HG03060 (cell line): Measurements from ENCODE around the gene IER3IP1.
A peak's percentile ranks its signal among the peaks of the same experiment; 100 is the strongest.
"Not testable (repeated sequence)": the region's sequence is repeated elsewhere in the genome, so short reads cannot be mapped to it uniquely, and the experiment has no call there.

Experiments used
- ATAC-seq: cut with Tn5 transposase; IDR thresholded peaks from one replicate; pipeline ENCODE4 v1.9.1; 2021; ENCODE audit warnings: low read depth, moderate number of reproducible peaks; ENCODE audit not compliant: unreplicated experiment

Gene IER3IP1

DNA sequence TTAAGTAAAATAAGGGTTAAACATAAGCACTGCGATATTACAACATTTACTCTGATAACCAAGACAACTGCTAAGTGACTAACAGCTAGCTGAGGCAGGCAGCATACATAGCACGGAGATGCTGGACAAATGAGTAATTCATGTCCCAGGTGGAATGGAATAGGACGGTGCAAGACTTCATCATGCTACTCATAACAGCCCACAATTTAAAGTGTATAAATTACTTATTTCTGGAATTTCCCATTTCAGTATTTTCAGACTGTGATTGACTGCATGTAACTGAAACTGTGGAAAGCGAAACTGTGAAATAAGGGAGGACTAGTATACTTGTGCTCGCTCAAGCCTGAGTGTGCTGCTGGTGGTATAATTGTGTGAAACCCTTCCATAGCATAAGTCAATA is 12.9 kb downstream of the IER3IP1 start:
- ATAC-seq, result peak; percentile 37

DNA sequence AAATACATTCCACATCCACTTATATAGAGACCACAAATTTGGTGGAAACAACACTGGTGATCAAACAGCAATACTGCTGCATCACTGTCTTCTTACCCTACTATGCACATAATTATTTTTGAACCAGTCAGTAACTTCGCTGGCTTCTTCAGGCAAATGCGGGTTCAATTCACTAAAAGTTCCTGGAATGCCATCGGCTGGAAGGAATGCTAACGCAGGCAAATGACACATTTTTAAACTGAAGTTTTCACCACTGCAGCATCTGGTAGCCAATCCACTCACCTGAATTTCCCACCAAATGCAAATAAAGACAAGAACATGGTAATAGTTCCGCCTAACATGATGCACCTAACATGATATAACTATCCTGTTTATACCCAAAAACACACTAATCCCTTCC is 15.9 kb downstream of the IER3IP1 start:
- no peak for ATAC-seq

DNA sequence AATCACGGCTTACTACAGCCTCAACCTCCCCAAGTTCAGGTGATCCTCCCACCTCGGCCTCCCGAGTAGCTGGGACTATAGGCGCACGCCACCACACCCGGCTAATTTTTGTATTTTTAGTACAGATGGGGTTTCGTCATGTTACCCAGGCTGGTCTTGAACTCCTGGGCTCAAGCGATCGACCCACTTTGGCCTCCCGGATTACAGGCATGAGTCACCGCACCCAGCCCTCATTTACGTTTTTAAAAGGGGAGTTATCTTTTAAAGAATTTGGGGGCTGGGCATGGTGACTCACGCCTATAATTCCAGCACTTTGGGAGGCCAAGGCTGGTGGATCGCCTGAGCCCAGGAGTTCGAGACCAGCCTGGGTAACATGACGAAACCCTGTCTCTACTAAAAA is 17.8 kb downstream of the IER3IP1 start:
- ATAC-seq, result not testable (repeated sequence)

DNA sequence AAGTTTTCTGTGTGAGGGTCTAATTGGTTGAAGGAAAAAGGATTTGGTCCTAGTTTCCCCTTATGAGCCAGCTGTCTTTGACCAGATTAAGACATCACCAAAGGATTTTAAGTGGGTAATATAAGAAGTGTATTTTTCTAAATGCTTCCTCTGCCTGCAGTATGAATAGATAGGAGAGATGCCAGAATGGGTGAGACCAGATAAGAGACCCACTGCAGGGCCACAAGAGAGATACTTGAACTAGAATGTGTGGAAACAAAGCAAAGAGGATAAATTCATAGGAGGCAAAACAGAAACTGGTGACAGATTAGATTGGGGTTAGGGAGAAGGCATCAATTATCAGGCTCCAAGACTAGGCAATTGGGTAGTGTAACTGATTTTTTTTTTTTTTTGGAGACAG is 24.7 kb downstream of the IER3IP1 start:
- no peak for ATAC-seq

DNA sequence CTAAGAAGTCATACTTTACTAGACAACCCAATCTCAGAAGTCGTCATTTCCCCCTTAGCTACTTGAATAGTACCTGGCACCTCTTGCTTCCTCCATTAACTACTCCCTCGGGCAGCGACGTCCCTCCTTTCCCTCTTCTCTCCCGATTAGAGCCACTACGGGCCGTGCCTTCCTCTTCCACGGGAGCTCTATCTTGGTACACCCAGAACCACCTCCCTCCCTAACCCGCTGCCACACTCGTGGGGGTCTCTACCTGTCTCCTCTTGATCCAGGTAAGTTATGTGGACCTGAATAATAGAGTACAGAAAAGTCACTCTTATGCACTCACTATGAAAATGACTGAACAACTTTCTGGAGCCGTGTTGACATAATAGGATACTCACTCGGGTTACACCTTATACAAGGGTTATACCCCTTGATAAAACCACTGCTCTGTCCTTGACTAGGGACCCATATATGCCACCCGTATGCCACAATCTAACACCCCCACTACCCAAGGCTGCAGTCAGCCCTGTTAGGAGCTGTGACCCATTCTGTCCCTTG is 25.3 kb downstream of the IER3IP1 start:
- ATAC-seq, result peak; percentile 24

DNA sequence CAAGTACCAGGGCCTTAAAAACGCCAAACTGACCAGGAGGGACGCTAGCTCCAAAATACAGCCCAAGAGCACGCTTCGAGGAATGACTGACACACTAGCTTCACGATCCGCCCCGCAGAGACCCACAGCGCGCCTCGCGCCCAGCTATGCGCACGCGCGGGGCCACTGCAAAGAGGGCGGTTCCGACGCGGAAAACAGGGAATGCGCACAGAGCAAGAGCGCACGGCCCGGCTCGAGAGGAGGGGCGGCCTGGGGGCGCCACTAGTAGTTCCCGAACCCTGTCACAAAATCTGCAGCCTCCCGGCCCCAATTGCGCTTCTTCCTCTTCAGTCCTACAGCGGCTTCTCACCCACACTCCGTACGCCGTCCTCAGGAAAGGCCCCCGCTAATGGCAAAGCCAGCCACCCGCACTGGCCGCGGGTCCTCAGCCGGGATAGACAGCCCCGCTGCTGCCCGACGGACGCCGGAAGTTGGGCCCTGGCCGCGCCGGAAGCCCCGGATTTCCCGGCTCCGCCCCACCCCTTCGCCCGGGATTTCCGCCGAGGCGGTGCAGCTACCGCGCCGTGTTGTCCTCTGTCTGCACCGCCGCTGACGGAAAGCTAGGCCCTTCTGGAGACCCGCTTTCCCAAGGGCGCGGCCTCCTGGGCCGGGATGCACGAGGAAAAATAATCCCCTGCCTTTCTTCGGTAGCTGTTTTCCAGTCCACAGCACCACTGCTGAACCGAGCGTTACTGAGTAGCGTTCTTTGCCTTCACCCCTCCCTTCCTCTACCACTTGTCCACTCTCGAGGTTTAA is 25.9 kb downstream of the IER3IP1 start, which contains the start of gene HDHD2:
Gene HDHD2 (minus strand): TSS at position 472 of the 795 bp plus-strand sequence. CDS start 14,061 bp downstream, outside the sequence.
- peak; percentile 53 for ATAC-seq

DNA sequence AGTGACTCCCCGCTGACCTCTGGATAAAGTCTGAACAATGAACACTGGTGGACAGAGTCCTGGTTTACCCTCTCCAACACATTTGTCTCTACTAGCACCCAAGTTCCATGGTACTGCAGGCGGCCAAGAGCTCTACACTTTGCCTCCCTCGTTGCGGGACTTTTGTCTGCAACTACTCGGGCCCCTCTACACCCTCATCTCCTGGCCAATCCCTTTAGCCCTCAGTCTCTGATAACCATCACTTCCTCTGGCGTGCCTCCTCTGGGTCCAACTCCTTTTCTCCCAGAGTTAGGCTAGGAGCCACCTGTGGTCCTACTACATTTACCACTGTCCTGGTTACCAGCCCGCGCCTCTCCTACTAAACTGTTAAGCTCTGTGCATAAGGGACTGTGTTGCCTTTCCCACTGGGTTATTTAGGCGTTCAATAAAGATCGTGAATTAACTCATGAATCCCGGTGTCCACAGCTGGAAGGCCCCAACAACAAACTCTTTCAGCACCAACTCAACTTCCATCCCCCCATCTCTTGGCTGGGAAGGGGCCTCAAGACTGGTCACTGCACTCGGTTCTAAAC is 26.6 kb downstream of the IER3IP1 start:
- ATAC-seq, result no peak

DNA sequence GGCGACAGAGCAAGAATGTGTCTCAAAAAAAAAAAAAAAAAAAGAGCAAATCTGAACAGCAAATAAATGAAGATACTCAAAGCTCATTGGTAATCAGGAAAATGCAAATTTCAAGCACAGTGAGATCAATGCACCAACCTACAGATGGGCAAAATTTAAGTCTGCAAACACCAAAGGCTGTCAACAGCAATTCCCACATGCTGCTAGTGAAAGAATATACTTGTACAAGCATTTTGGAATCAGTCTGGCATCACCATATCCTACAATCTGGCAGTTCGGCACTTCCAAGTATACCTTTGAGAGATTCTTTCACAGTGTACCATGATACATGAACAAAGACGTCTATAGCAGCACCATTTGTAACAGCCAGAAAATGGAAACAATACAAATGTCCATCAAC is 30.0 kb downstream of the IER3IP1 start:
- ATAC-seq, result no peak

DNA sequence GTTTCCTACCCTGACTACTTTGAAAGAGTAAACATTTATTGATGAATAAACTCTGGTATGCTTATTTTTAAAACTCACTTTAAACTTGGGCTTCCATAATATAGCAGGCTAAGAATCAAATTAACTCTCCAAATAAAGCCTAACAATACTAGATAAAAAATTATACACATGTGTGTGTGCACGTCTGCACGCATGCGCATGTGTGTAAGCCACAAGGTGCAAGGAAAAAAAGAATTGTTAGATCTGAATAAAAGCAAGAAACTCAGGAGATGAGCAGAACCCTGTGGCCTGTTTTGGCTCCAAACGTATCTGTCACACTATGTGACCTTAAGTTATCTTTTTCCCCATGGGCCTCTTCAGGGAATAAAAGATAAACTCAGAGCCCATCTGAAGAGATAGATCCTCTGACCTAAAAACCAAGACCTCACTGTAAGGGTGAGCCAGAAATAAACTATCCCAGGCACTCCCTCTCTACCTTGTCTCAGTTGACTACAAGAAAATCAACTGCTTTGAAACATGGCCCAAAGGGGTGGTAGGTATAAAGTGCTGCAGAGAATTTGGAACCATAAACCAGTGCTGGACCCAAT is 32.2 kb downstream of the IER3IP1 start:
- ATAC-seq, result no peak

DNA sequence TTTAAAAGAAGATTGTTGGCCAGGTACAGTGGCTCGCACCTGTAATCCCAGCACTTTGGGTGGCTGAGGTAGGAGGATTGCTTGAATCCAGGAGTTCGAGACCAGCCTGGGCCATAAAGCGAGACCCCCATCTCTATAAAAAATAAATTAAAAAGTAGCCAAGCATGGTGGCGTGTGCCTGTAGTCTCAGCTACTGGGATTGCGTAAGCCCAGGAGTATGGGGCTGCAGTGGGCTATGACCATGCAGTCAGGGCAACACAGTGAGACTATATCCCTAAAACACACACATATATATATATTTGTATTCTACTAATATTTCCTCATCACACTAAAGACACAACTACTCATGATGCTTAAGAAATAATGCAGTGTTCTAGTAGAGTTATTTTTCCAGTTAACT is 33.0 kb downstream of the IER3IP1 start:
- ATAC-seq, result no peak

DNA sequence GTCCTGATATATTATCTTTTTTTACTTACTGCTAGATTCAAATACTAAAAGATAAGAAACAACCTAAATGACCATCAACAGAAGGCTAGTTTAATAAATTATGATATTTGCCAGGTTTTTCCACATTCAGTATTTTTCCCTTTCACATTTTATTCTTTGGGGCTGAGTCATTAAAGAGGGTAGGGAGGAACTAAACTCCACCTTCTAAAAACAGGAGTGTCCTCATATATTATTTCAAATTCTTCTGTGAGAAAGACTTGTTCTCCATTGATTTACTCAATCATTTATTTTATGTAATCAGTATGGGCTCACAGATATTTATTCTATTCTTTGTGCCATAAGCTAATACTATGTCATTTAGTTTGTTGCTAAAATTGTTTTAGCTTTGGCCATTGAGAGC is 34.9 kb downstream of the IER3IP1 start:
- ATAC-seq, result no peak

DNA sequence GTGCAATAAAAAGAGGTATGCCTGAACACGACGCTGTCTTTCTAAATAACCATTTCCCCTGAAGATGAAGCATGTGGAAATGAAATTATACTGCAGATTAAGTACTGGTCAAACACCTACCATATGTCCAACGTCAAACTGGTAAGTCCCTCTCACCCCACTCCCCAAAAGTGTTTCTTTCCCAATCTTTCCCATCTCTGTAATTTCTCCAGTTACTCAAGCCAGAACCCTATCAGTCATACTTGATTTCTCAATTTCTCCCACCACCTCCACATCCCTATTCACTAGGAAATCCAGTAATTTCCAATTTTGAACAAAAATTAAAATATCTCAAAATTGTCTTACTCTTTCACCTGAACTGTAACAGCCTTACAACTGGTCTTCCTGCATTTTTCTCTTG is 55.0 kb downstream of the IER3IP1 start:
- ATAC-seq, result no peak

DNA sequence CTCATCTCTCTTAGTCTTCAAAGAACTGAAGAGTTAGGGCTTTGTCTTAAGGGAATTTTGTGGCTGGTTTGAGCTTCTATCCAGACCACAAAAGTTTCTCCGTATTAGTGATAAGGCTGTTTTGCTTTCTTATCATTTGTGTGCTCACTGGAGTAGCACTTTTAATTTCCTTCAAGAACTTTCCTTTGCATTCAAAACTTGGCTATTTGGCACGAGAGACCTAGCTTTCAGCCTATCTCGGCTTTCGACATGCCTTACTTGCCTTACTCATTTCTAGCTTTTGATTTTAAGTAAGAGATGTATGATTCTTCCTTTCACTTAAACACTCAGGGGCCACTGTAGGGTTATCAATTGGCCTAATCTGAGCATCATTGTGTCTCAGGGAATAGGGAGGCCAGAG is 55.7 kb downstream of the IER3IP1 start:
- ATAC-seq, result peak; percentile 89

DNA sequence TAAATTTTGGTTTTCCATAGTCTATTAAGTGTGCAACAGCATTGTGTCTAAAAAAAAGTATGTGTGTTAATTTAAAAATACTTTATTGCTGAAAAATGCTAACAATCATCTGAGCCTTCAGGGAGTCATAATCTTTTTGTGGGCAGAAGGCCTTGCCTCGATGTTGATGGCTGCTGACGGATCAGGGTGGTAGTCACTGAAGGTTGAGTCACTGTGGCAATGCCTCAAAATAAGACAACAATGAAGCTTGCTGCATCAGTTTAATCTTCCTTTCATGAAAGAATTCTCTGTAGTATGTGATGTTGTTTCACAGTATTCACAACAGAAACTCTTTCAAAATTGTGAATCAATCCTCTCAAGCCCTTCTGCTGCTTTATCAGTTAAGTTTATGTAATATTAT is 57.2 kb downstream of the IER3IP1 start:
- no peak for ATAC-seq

DNA sequence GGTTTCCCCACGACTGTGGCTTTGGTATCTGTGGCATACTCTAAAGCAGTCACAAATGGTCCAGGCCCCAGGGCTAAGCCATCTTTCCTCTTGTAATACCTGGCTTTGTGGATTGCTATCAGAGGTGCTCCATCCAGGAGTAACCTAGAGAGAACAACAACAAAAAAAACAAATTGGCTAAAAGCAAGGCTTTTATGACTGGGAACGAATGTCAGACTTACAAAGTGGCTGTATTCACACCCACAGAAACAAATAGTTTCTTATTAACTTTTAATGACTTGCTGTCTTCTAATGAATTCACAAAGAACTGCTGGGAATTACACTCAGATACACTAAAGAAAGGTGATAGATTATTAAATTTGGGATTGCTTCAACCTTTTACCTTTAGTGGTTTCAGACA is 61.0 kb downstream of the IER3IP1 start:
- no peak for ATAC-seq

DNA sequence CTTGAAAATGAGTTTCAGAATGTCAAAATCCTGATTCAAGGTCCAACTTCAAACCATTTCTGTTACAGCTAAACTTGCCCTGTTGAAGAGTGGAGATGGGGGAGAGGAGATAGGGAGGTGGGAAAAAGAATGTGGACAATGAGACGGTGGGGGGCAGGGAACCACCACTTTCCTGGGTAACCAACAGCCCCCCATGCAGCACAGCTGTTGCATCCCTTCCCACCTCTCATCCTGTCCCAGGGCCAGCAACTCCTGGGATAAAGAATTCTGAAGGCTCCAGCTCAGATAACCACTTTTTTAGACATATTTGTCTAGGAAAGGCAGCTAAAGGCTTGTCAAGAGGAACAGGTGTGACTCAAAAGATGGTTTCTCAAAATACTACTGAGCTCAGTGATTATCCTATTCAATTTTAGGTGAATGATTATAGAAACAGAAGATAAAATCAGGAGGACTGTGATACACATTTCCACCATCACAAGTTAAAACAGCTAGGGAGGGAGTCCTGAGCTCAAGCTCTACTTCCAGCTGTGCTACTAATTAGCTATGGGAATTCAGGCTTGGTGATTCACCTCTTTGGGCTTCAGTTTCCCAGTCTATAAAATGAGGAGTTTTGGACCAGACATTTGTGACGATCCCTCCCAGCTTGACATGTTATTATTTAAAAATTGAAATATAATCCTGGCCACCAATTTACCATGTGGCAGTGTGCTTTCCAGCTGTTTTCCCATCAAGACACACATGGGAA is 62.2 kb downstream of the IER3IP1 start:
- no peak for ATAC-seq

DNA sequence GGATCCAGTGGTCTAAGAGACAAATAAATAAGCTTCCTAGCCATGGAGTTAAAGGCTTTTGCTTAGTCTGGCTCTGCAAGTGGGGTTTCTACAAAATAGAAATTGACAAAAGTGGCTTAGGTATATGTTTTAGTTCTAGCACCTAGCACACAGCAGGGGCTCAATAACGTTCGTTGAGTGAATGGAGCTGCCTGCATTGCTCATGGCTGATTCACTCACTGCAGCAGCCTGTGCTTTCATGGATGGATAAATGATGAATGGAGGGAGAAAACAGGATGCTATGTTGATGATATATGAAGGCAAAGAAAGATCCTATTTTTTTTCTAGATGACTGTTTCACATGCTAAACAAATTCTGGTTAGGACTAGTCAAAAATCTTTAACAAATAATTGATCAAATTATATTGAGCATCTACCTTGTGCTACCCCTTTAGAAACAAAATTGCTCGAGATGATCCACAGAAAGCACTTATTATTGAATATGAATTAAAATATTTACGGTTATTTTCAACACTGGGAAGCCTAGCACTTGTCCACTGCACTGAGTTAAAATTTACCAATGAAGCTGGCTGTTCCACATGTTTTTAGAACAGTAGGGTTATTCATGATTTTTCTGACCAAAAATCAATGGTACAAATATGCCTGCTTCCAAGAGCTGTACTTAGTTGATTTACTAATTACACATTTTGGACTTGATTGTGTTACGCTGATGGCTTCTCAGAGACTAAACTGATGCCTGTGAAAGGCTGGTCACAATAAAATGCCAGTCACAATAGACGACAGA is 65.5 kb downstream of the IER3IP1 start:
- no peak for ATAC-seq

DNA sequence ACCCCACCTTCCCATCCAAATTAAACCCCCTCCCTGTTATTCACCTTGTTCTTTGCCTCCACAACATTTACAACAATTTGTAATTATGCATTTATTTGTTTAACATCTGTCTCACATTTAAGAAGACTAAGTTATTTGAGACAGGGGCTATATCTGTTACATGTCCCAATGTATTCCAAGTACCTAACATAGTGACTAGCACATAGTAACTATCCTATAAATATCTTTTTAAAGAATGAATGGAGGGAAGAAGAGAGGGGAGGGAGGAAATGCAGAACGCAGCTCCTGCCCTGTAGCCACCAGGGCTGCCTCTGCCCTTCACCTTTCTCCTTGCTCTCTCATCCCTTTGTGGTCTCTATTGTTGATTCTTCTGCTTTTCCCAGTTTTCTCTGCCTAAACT is 66.4 kb downstream of the IER3IP1 start:
- no peak for ATAC-seq

DNA sequence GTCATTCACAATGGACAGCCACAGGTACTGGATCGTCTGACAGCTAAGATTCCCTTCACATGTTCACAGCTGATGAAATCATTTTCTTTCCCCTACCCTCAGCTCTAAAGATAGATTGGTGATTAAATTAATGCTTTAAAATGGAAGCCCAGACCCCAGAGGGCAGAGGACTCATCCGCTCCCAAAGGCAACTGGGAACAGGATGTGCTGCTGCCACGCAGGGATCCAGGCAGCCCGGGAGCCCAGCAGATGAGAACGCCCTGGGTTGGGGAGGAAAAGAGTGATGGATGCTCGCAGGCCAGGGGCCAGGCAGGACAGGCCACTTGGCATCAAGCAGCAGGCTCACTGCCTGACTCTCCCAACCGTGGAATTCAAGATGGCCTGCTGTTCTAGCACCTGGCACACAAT is 67.2 kb downstream of the IER3IP1 start:
- no peak for ATAC-seq

DNA sequence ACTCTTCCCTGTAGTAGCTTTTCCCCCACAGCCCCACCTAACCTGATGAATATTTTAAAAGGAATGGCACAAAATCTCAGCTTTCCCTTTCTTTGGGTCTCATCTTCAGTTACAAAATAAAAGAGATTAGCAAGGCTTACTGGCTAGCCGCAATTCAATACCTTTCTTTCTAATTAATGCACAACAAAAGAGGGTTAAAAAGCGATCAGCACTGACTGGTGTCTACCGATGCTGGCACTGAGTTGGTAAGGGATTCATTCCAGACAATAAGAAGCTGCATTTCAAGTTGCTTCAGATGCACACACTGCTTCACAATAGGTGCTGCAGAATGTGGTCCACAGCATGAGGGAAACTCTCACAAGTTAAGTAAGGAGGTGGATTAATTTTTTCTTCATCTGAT is 67.8 kb downstream of the IER3IP1 start:
- no peak for ATAC-seq
